HG03025 (cell line): Measurements from ENCODE around the gene XG.
"Not testable (repeated sequence)": the region's sequence is repeated elsewhere in the genome, so short reads cannot be mapped to it uniquely, and the experiment has no call there.

Experiments
- ATAC-seq: cut with Tn5 transposase; IDR thresholded peaks from one replicate; pipeline ENCODE4 v1.9.1; 2021; ENCODE audit warnings: mild to moderate bottlenecking, moderate library complexity; ENCODE audit not compliant: unreplicated experiment, low FRiP score

The XG gene

GRCh38 chrX:2732649-2733048, 19.2 kb upstream of the XG start:
- no peak for ATAC-seq

- no peak for ATAC-seq
These were observed 18.6 kb upstream of the XG start for GRCh38 chrX:2733286-2733685.

- no peak for ATAC-seq
These were observed 16.6 kb upstream of the XG start for GRCh38 chrX:2735270-2735669.

GRCh38 chrX:2740672-2741071, 11.2 kb upstream of the XG start:
- no peak for ATAC-seq

GRCh38 chrX:2741386-2741785, 10.5 kb upstream of the XG start:
- ATAC-seq: no peak

- not testable (repeated sequence) for ATAC-seq
These were observed 5.6 kb upstream of the XG start for GRCh38 chrX:2746250-2746649.

- ATAC-seq: no peak
These were observed 3.5 kb upstream of the XG start for GRCh38 chrX:2748171-2748814.

- ATAC-seq: no peak
These were observed 3.0 kb upstream of the XG start for GRCh38 chrX:2748815-2749188.

- ATAC-seq: no peak
These were observed 549 bp upstream of the XG start for GRCh38 chrX:2751291-2751690.

- ATAC-seq: not testable (repeated sequence)
These were observed 601 bp downstream of the XG start for GRCh38 chrX:2752441-2752840.

GRCh38 chrX:2755163-2755715, 3.4 kb downstream of the XG start:
- not testable (repeated sequence) for ATAC-seq

GRCh38 chrX:2756548-2756947, 4.7 kb downstream of the XG start:
- no peak for ATAC-seq

- no peak for ATAC-seq
These were observed 9.4 kb downstream of the XG start for GRCh38 chrX:2761246-2761645.

- ATAC-seq: not testable (repeated sequence)
These were observed 10.8 kb downstream of the XG start for GRCh38 chrX:2762671-2763070.

GRCh38 chrX:2764766-2765548, 13.1 kb downstream of the XG start:
- not testable (repeated sequence) for ATAC-seq

- no peak for ATAC-seq
These were observed 13.7 kb downstream of the XG start for GRCh38 chrX:2765549-2765830.

- no peak for ATAC-seq
These were observed 15.1 kb downstream of the XG start for GRCh38 chrX:2766906-2767305.

- ATAC-seq: no peak
These were observed 16.0 kb downstream of the XG start for GRCh38 chrX:2767631-2768455.

GRCh38 chrX:2769615-2770014, 17.8 kb downstream of the XG start:
- no peak for ATAC-seq

- ATAC-seq: not testable (repeated sequence)
These were observed 21.6 kb downstream of the XG start for GRCh38 chrX:2773166-2774055.
